Right lobe of liver (tissue), 6 donors: ENCODE measurements around the gene ZFYVE9. TPM values are rescaled to one million over a fixed set of nuclear protein-coding genes. Genes with fewer than 3 reads are reported as not detected.
"Not testable (repeated sequence)": the region's sequence is repeated elsewhere in the genome, so short reads cannot be mapped to it uniquely, and the experiment has no call there.

Source experiments
- ATAC-seq, 4 donors: fragments of 200-7000 bp; cut with Tn5 transposase; one replicate each; pipeline ENCODE4 v1.9.1; 2020; ENCODE audit warnings: mild to moderate bottlenecking in 4 of 4, moderate library complexity in 4 of 4
- DNase-seq, 3 donors: peaks; one replicate each; pipeline ENCODE4 v3.0.0-alpha.2; 2020
- H3K27ac ChIP-seq, 3 donors: fragments of 200-600 bp; one replicate each; pipeline ENCODE4 v1.8.0; 2022
- H3K27me3 ChIP-seq, 2 donors: fragments of 200-600 bp; one replicate each; pipeline ENCODE4 v1.8.0; 2022
- H3K36me3 ChIP-seq, 4 donors: fragments of 200-600 bp; sonication (generic) in 1 of 4; one replicate each; pipeline versions ENCODE4 v1.5.1 to v1.8.0; 2017 to 2022; ENCODE audit warnings: control low read depth in 1 of 4
- H3K4me1 ChIP-seq, 4 donors: fragments of 200-600 bp; sonication (generic) in 1 of 4; one replicate each; pipeline versions ENCODE4 v1.5.1 to v1.8.0; 2017 to 2022; ENCODE audit warnings: control low read depth in 1 of 4
- H3K4me3 ChIP-seq, 3 donors: fragments of 200-600 bp; one replicate each; pipeline ENCODE4 v1.8.0; 2022
- H3K9me3 ChIP-seq, 4 donors: fragments of 200-600 bp; sonication (generic) in 1 of 4; one replicate each; pipeline versions ENCODE4 v1.5.1 to v1.8.0; 2017 to 2022; ENCODE audit warnings: control low read depth in 1 of 4
- CTCF ChIP-seq, 4 donors: fragments of 200-600 bp in 3 of 4; fragments of 450-650 bp in 1 of 4; IDR thresholded peaks; one replicate each; pipeline versions ENCODE4 v1.5.1 to v1.8.0; 2016 to 2022; ENCODE audit warnings: antibody characterized with exemption in 4 of 4, mild to moderate bottlenecking in 2 of 4
- POLR2A ChIP-seq: fragments of 450-650 bp; IDR thresholded peaks from one replicate; pipeline ENCODE4 v1.6.1; 2017; ENCODE audit warnings: antibody characterized with exemption, mild to moderate bottlenecking
- WGBS: methylation state at CpG from one replicate; pipeline ENCODE4 v1.1.6; 2018; ENCODE audit warnings: low coverage, low lambda C conversion rate; ENCODE audit not compliant: insufficient coverage; ENCODE audit errors: missing lambda C conversion rate; 5-methylcytosine and 5-hydroxymethylcytosine counted together
- intact Hi-C, 2 donors: fragments of 100-400 bp; cut with DNase I; formaldehyde crosslinking; loops; one replicate each; pipeline versions ENCODE4 v1.11.2 to v1.14.1; 2022
- long read RNA-seq: library from polyadenylated mRNA; unstranded; transcript quantifications from one replicate; pipeline ENCODE4 v2.0.0, GENCODE V29; 2019
- total RNA-seq, 6 experiments: library from RNA; depleted of rRNA in 2 of 6; stranded (reverse); fragments of >200 nt in 2 of 6; fragmentation: NEBNext Ultra II Directional in 3 of 6; extraction: Animal tissue kit (Norgen Biotek cat#: 25700) in 3 of 6; gene quantifications; one replicate each; pipeline versions ENCODE4 v1.1.0 to v1.2.4, GENCODE V29; 2016 to 2023
- donor health status: DM: no; HTN: yes; CAD: no.
- donor health status: DM: no; HTN: no; CAD: no.
- donor health status: DM: no; HTN: no; CAD: no.
- donor health status: DM: no; HTN: yes; CAD: no.
- donor health status: DM: no; HTN: yes; CAD: no.

Gene ZFYVE9, protein sequence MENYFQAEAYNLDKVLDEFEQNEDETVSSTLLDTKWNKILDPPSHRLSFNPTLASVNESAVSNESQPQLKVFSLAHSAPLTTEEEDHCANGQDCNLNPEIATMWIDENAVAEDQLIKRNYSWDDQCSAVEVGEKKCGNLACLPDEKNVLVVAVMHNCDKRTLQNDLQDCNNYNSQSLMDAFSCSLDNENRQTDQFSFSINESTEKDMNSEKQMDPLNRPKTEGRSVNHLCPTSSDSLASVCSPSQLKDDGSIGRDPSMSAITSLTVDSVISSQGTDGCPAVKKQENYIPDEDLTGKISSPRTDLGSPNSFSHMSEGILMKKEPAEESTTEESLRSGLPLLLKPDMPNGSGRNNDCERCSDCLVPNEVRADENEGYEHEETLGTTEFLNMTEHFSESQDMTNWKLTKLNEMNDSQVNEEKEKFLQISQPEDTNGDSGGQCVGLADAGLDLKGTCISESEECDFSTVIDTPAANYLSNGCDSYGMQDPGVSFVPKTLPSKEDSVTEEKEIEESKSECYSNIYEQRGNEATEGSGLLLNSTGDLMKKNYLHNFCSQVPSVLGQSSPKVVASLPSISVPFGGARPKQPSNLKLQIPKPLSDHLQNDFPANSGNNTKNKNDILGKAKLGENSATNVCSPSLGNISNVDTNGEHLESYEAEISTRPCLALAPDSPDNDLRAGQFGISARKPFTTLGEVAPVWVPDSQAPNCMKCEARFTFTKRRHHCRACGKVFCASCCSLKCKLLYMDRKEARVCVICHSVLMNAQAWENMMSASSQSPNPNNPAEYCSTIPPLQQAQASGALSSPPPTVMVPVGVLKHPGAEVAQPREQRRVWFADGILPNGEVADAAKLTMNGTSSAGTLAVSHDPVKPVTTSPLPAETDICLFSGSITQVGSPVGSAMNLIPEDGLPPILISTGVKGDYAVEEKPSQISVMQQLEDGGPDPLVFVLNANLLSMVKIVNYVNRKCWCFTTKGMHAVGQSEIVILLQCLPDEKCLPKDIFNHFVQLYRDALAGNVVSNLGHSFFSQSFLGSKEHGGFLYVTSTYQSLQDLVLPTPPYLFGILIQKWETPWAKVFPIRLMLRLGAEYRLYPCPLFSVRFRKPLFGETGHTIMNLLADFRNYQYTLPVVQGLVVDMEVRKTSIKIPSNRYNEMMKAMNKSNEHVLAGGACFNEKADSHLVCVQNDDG (N-terminal part only)
- total RNA-seq: 10 to 100 TPM in 5 of 6 experiments, 1 to 10 TPM in 1; 9.6 to 15.6 (median 12.3) TPM
- long read RNA-seq: 0 reads

- peak; percentile 80 to 84 (median 81) for DNase-seq
- peak; percentile 94 to 95 (median 95) for ATAC-seq
- TF ChIP-seq POLR2A: peak; percentile 48
- peak; percentile 60 to 93 (median 78) for TF ChIP-seq CTCF (IDR thresholded peaks at IDR 0.05)
- H3K9me3 ChIP-seq: no peaks in the 10 kb centered on the region
- 1% methylated on average over 15 of the region's 72 CpGs for WGBS
- H3K36me3 ChIP-seq: no peaks in the 10 kb centered on the region
- no peaks in the 10 kb centered on the region for H3K27me3 ChIP-seq
- H3K27ac ChIP-seq: peak within 1 kb of the TSS; percentile 92 to 96 (median 96)
- H3K4me3 ChIP-seq: peak within 1 kb of the TSS; percentile 74 to 90 (median 85)
- H3K4me1 ChIP-seq: peaks cover 0 to 11% (median 4%) of the 10 kb centered on the region in 4 donors
- intact Hi-C loops: no loop called here
Measured at GRCh38 chr1:52141513-52142219, at the start of gene ZFYVE9. Gene ZFYVE9 (plus strand): TSS chr1:52142089. CDS start chr1:52233207, 91,118 bp downstream.

DNA sequence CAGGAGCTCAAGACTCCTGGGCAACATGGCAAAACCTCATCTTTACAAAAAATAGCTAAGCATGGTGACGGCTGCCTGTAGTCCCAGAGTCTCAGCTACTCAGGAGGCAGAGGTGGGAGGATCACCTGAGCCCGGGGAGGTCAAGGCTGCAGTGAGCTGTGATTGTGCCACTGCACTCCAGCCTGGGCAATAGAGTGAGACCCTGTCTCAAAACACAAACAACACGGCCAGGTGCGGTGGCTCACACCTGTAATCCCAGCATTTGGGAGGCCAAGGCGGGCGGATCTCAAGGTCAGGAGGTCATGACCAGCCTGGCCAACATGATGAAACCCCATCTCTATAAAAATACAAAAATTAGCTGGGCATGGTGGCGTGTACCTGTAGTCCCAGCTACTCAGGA is 47.6 kb upstream of the ZFYVE9 start:
- H3K9me3 ChIP-seq, H3K36me3 ChIP-seq, H3K4me3 ChIP-seq, DNase-seq, H3K4me1 ChIP-seq, H3K27me3 ChIP-seq, H3K27ac ChIP-seq, intact Hi-C loops: not testable (repeated sequence)
- no CpG with 5 or more reads among the region's 7 CpGs for WGBS
- peak in 1 of 4 donors; percentile 21 for ATAC-seq

- DNase-seq (no peak), ATAC-seq (peak in 1 of 4 donors; percentile 14)
- Histone ChIP-seq H3K4me3 (no peak overlapping the region), H3K9me3 (no peaks in the 10 kb centered on the region), H3K36me3 (no peaks in the 10 kb centered on the region), H3K27me3 (no peaks in the 10 kb centered on the region), H3K4me1 (no peaks in the 10 kb centered on the region), H3K27ac (no peak overlapping the region)
- intact Hi-C loops: no loop called here
- TF ChIP-seq POLR2A (no peak), CTCF (IDR thresholded peaks at IDR 0.05) (no peak)
- 69% methylated on average over 8 of the region's 8 CpGs for WGBS
Measured at GRCh38 chr1:52096216-52096615, 45.7 kb upstream of the ZFYVE9 start.

GRCh38 chr1:52098139-52098871 is 43.6 kb upstream of the ZFYVE9 start:
- intact Hi-C loops: no loop called here
- Histone ChIP-seq H3K4me3 (no peak overlapping the region), H3K9me3 (no peaks in the 10 kb centered on the region), H3K27ac (no peak overlapping the region), H3K36me3 (no peaks in the 10 kb centered on the region), H3K4me1 (no peaks in the 10 kb centered on the region), H3K27me3 (no peaks in the 10 kb centered on the region)
- whole genome bisulfite sequencing: 50% methylated on average over 7 of the region's 8 CpGs
- no peak for DNase-seq
- ATAC-seq: peak in 3 of 4 donors; percentile 19 to 54 (median 49)
- TF ChIP-seq CTCF (IDR thresholded peaks at IDR 0.05) (no peak), POLR2A (no peak)
